NCI-H187 treated with DMSO at 0.1 percent for 48 hours (cell line): ENCODE data around the gene DKKL1.

Experiments
- DNase-seq: peaks from one replicate; lab custom pipeline; 2025; lab: John Stamatoyannopoulos, UW

DKKL1 gene

DNA sequence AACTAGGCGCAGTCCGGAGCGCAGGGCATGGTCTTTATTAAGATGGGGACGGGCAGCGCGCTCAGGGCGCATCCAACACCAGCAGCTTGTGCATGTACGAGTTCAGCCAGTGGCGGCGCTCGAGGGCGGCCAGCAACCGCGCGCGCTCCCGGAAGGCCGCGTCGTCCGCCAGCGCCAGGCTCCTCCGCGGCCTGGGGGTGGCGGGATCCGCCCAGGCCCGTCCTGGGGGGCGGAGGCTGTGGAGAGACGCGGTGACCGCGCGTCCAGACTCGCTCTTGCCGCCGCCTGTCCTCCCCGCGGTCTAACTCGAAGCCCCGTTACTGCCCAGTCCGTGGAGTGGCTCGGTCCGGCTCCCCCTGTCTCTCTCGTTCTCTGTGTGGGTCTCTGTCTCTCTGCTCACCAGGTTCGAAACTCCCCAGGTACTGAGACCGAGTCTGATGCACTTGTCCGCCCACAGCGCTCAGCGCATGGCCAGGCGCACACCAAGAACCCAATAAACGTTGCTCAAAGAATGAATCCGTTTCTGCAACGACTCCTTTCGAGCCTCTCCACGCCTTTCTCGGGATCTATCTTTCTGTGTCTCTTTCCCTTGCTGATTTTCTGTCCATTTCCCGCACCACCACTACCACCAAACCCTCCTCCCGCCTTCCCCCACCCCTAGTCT, 58.9 kb downstream of the DKKL1 start:
- no peak for DNase-seq

DNA sequence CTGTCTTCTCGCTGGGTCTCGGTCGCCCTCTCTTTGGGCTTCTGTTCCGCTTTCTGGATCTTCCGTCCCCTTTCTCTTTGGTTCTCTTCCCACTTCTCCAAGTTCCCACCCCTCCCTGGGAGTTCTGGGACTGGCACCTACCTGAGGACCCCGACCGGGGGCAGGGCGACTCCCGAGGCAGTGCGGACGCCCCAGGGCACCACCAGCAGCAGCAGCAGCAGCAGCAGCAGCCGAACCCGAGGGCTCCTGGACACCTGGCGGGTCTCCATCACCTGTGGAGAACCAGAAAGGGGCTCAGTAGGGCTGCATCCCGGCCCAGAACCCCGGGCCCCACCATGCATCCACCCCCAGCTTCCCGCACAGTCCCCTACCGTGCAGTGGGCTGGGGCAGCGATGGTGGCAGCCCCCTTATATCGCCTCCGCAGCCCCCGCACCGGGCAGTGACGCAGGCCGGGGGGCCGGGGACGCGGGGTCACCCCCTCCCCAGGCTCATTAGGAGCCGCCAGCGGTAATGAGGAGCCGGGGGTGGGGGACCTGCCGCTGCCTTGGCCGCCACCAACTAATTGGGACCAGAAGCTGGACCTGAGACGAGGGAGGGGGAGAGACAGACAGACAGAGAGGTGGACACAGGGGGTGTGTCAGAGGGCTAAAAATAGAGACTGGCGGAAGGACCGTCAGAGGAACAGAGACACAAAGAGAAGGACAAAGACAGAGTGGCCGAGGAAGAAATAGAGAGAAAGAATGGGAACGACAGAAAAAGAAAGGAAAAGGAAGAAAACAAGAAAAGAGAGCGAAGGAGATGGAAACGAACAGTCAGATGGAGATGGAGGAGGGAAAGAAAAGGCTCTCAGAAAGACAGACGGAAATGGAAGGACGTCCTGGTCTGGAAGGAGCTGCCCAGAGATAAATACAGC, 59.7 kb downstream of the DKKL1 start, which contains the start of gene PTH2:
Gene PTH2, minus strand, starts transcription at position 371 of the 914 bp plus-strand sequence. Its CDS starts 102 bp downstream, at position 269.
- DNase-seq, result no peak

DNA sequence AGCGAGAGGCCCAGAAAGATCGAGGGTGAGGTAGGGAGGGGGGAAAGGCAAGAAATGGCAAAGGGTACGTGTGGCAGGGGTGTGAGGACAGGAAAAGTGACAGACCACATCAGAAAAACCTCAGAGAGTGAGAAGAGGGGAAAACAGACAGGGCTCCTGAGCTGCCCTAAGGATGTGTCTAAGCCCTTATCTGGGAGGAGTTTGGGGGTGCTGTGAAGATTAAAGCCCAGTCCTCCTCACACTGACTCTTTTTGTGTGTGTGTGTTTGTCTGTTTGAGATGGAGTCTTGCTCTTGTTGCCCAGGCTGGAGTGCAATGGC, 60.3 kb downstream of the DKKL1 start:
- no peak for DNase-seq
